ENCODE measurements around the gene RIT2. TPM values are rescaled to one million over a fixed set of nuclear protein-coding genes. Genes with fewer than 3 reads are reported as not detected.

The RIT2 gene
- total RNA-seq = not detected

- no peak for DNase-seq (ENCODE audit: low read depth in 2 of 3, low spot score in 2 of 3)
Measured at GRCh38 chr18:43115076-43115921, at the start of gene RIT2. Gene RIT2 (minus strand): TSS chr18:43115685.

DNA sequence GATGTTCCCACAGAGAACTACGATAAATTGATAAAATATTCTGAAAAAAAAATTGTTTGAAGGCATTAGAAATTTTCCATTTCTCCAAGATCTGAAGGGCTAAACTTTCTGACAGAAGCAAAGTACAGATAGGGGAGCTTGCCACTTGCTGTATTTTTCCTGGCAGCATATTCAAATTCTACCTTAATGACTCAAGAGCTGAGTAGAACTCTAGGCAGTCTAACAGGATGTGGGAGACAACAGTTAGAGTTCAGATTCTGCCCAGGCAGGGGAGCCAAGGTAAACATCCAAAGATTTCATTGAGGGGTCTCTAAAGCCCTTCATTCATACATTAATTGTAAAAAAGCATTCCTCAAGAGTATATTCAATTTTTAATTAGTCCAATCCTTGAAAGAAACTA, 46.0 kb upstream of the RIT2 start:
- DNase-seq (ENCODE audit: low read depth in 2 of 3, low spot score in 2 of 3) = no peak

GRCh38 chr18:43160509-43160908, 45.0 kb upstream of the RIT2 start:
- no peak for DNase-seq (ENCODE audit: low read depth in 2 of 3, low spot score in 2 of 3)

- no peak for DNase-seq (ENCODE audit: low read depth in 2 of 3, low spot score in 2 of 3)
Measured at GRCh38 chr18:43159926-43160325, 44.4 kb upstream of the RIT2 start.

GRCh38 chr18:43159086-43159770, 43.7 kb upstream of the RIT2 start:
- no peak for DNase-seq (ENCODE audit: low read depth in 2 of 3, low spot score in 2 of 3)

DNA sequence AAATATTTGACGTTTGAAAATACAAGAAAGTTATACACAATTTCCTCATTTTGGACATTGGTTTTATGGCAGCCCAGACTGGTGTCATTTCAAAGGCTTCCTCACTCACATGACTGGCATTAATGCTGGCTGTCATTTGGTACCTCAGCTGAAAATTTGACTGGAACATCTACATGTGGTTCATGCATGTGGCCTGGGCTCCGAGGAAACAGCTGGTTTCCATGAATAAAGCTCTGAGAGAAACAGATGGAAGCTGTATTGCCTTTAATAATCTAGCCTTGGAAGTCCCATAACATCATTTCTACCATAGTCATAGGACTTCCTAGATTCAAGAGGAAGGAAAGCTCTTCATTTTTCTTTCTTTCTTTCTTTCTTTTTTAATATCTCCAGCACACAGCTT, 42.9 kb upstream of the RIT2 start:
- no peak for DNase-seq (ENCODE audit: low read depth in 2 of 3, low spot score in 2 of 3)

GRCh38 chr18:43155842-43156241, 40.4 kb upstream of the RIT2 start:
- no peak for DNase-seq (ENCODE audit: low read depth in 2 of 3, low spot score in 2 of 3)

DNA sequence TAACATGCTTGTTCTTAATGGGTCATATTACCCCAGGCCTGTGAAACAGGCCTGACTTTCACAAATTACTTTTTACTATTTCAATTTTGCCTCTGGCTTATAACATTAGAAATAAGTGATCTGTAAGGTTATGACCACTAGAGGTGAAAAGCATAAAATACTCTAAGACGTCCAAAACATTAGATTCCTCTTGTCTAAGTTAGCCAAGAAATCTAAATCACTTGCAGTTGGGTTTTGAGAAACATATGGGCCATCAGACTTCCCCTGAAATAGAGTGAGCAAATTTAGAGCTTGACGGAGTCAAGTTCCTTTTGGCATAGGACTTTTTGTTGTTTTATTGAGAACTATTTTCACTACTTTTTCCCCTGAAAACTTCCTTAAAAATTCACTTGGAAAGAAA, 32.7 kb upstream of the RIT2 start:
- DNase-seq (ENCODE audit: low read depth in 2 of 3, low spot score in 2 of 3) = no peak

GRCh38 chr18:43141208-43141607, 25.7 kb upstream of the RIT2 start:
- no peak for DNase-seq (ENCODE audit: low read depth in 2 of 3, low spot score in 2 of 3)

DNA sequence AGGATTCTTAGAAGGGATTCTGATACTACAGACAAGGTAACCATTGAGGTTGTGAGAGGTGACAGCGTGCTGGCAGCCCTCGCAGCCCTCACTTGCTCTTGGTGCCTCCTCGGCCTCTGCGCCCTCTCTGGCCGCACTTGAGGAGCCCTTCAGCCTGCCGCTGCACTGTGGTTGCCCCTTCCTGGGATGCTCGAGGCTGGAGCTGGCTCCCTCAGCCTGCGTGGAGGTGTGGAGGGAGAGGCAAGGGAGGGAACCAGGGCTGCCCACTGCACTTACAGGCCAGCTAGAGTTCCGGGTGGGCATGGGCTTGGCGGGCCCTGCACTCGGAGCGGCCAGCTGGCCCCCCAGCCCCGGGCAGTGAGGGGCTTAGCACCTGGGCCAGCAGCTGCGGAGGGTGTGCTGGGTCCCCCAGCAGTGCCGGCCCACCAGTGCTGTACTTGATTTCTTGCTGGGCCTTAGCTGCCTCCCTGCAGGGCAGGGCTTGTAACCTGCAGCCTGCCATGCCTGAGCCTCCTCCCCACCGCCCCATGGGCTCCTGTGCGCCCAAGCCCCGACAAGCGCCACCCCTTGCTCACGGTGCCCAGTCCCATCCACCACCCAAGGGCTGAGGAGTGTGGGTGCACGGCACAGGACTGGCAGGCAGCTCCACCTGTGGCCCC, 23.9 kb upstream of the RIT2 start:
- DNase-seq (ENCODE audit: low read depth in 2 of 3, low spot score in 2 of 3) = no peak

DNA sequence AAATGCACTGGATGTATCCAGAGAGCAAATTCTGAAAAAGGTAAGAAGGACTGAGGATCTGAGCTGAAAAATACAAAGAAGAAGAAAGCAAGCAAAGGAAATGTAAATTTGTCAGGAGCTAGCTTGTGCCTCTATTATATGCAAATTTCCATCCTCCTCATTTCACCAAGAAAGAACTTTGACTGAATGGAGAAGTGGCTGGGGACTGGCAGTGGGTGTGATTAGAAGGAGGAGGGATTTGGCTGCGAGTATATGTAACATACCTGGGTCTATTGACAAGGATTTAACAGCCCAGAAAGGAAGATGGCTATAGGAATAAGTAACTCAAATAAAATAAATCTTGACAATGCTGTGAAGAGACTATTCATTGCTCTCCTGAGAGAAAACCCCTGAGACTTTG, 19.4 kb upstream of the RIT2 start:
- no peak for DNase-seq (ENCODE audit: low read depth in 2 of 3, low spot score in 2 of 3)

GRCh38 chr18:43130716-43131260, 15.3 kb upstream of the RIT2 start:
- DNase-seq (ENCODE audit: low read depth in 2 of 3, low spot score in 2 of 3) = no peak

- DNase-seq (ENCODE audit: low read depth in 2 of 3, low spot score in 2 of 3) = no peak
Measured at GRCh38 chr18:43129946-43130524, 14.6 kb upstream of the RIT2 start.

- DNase-seq (ENCODE audit: low read depth in 2 of 3, low spot score in 2 of 3) = no peak
Measured at GRCh38 chr18:43125471-43125870, 10.0 kb upstream of the RIT2 start.

DNA sequence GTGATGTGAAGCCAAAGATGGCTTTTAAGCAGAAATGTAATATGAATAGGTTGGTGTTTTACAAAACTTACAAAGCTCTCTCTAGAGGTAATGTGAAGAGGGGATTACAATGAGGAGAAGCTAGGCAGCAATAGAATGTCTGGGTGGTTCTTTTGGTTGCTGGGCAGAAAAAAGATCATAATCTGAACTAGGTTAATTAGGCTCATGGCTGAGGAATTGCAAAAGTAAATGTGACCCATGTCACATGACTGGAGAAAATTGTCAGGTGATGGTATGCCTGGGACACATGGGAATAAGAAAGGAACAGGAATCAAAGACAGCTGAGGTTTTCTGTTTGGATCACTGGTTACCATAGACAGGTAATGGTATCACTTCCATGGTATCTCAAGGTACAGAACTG, 7.5 kb upstream of the RIT2 start:
- no peak for DNase-seq (ENCODE audit: low read depth in 2 of 3, low spot score in 2 of 3)

GRCh38 chr18:43116699-43117294, 1.3 kb upstream of the RIT2 start:
- no peak for DNase-seq (ENCODE audit: low read depth in 2 of 3, low spot score in 2 of 3)

- DNase-seq (ENCODE audit: low read depth in 2 of 3, low spot score in 2 of 3) = no peak
Measured at GRCh38 chr18:43113220-43113895, 2.1 kb downstream of the RIT2 start.

DNA sequence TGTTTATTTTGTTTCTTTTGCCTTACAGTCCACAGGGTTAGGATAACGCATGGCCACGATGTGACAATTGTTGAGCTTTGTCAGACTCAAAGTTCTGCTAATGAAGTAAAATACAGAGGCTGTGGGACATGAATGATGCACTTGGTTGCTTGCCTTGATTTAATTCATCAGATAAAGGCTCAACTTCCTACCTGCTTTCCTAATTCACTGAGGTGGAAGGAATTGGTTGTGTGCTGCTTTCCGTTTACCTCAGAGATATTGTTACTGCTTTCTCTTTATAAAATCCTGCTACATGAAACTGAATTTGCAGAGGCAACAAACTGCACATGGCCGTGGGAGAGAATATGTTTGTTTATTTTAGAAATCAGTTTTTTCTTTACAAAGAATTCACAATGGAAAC, 6.6 kb downstream of the RIT2 start:
- no peak for DNase-seq (ENCODE audit: low read depth in 2 of 3, low spot score in 2 of 3)

DNA sequence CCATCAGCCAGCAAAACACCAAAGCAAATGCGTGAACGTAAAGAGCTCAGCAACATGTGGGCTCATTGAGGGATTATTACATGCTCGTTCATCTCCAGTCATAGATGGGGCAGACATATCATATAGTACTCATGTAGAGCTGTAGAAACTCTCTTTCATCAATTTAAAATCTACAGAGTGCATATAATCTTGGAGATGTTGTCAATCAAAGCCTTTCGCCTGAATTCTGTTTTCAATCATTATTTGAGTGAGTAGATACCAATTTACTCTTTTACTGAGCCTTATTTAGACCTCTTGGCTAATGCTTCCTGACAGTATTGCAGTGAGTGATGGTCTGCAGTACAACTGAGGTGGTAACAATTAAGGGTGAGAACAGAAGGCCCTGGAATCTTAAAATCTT, 7.0 kb downstream of the RIT2 start:
- no peak for DNase-seq (ENCODE audit: low read depth in 2 of 3, low spot score in 2 of 3)

DNA sequence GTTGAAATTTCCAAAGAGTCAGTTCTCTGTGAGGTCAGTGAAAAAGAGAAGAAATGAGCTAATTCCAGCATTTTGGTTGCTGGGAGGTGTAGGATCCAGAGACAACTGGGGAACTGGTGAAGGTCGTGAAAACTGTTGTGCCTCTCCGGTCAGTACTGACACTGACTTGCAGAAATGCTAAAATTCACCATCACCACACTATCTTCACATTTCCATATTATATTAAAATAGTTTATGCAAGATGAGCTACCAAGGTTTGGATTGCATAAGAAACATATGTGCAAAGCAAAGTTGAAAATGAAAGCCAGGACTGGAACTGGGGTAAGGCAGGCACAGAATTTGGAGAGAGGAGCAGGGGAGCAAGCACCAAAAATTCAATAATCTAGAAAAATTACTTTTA, 21.8 kb downstream of the RIT2 start:
- no peak for DNase-seq (ENCODE audit: low read depth in 2 of 3, low spot score in 2 of 3)
